ENCODE results near the gene HDLBP. TPM values are rescaled to one million over a fixed set of nuclear protein-coding genes. Genes with fewer than 3 reads are reported as not detected.

Gene HDLBP
- total and polyA plus RNA-seq, 2 experiments from 2014 or later, result 613 to 711 TPM

GRCh38 chr2:241188361-241189092 is 126.9 kb downstream of the HDLBP start, which contains the start of gene ANO7:
ANO7 (plus strand) TSS chr2:241188677; CDS start chr2:241190064, 1,387 bp downstream.
- no peak for TF ChIP-seq EZH2 (IDR thresholded peaks at IDR 0.05; ENCODE audit: insufficient read depth, poor library complexity, severe bottlenecking)
- no peak for TF ChIP-seq EZH2phosphoT487 (IDR thresholded peaks at IDR 0.05; ENCODE audit: insufficient read depth, low read depth)
- no peaks in the 10 kb centered on the region for H3F3A ChIP-seq (ENCODE audit: insufficient read depth)
- no peak within 1 kb of the TSS for H3K27ac ChIP-seq
- no peaks in the 10 kb centered on the region for H3K79me2 ChIP-seq (ENCODE audit: insufficient read depth)
- H3K36me3 ChIP-seq (ENCODE audit: low read depth), result peaks cover 2% of the 10 kb centered on the region; the same call in 1 of the 2 replicates
- no peak within 1 kb of the TSS for H3K9ac ChIP-seq
- no peak within 1 kb of the TSS for H2AFZ ChIP-seq
- no peak within 1 kb of the TSS for H3K4me3 ChIP-seq
- no peaks in the 10 kb centered on the region for H3K4me1 ChIP-seq (ENCODE audit: insufficient read depth)
- WGBS, 2 experiments (ENCODE audit: low coverage in 1 of 2, low lambda C conversion rate in 2 of 2, missing lambda C conversion rate in 2 of 2), result 60 to 66% methylated on average over 20 to 21 of the region's 21 CpGs
- H3K27me3 ChIP-seq (replicated peaks; ENCODE audit: insufficient read depth), result no peaks in the 10 kb centered on the region
- no peak for DNase-seq
- in situ Hi-C loops (cut with MboI), result no loop called here
- H3K9me2 ChIP-seq (ENCODE audit: insufficient read depth), result no peaks in the 10 kb centered on the region
- no peak within 1 kb of the TSS for H3K4me2 ChIP-seq (ENCODE audit: unreplicated experiment)
- no peaks in the 10 kb centered on the region for H3K9me3 ChIP-seq (ENCODE audit: low read depth)
- H4K20me1 ChIP-seq (ENCODE audit: insufficient read depth), result no peaks in the 10 kb centered on the region

DNA sequence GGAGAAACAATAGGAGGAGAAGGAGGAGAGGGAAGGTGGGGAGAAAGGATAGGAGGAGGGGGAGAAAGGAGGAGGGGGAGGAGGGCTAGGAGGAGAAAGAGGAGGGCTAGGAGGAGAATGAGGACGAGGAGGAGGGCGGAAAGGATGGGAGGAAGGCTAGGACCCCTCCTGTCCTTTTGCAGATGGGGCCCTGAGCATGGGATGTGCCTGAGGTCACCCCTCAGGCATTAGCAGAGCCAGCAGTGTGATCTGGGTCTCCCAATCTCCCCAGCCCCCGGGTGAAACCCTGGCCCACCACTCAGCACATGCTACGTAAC is 127.6 kb downstream of the HDLBP start:
- no peak overlapping the region for H3K4me3 ChIP-seq
- H3K79me2 ChIP-seq (ENCODE audit: insufficient read depth), result no peaks in the 10 kb centered on the region
- H3F3A ChIP-seq (ENCODE audit: insufficient read depth), result no peaks in the 10 kb centered on the region
- 37 to 60% methylated on average over 2 to 4 of the region's 4 CpGs for WGBS, 2 experiments (ENCODE audit: low coverage in 1 of 2, low lambda C conversion rate in 2 of 2, missing lambda C conversion rate in 2 of 2)
- no peaks in the 10 kb centered on the region for H3K27me3 ChIP-seq (replicated peaks; ENCODE audit: insufficient read depth)
- no peak overlapping the region for H2AFZ ChIP-seq
- no peak for TF ChIP-seq EZH2phosphoT487 (IDR thresholded peaks at IDR 0.05; ENCODE audit: insufficient read depth, low read depth)
- TF ChIP-seq EZH2 (IDR thresholded peaks at IDR 0.05; ENCODE audit: insufficient read depth, poor library complexity, severe bottlenecking), result no peak
- no peaks in the 10 kb centered on the region for H3K9me3 ChIP-seq (ENCODE audit: low read depth)
- H3K4me2 ChIP-seq (ENCODE audit: unreplicated experiment), result no peak overlapping the region
- no peaks in the 10 kb centered on the region for H3K4me1 ChIP-seq (ENCODE audit: insufficient read depth)
- H3K36me3 ChIP-seq (ENCODE audit: low read depth), result peaks cover 3% of the 10 kb centered on the region; the same call in 1 of the 2 replicates
- H3K27ac ChIP-seq, result no peak overlapping the region
- no peak overlapping the region for H3K9ac ChIP-seq
- in situ Hi-C loops (cut with MboI), result no loop called here
- no peak for DNase-seq
- H3K9me2 ChIP-seq (ENCODE audit: insufficient read depth), result no peaks in the 10 kb centered on the region
- no peaks in the 10 kb centered on the region for H4K20me1 ChIP-seq (ENCODE audit: insufficient read depth)

DNA sequence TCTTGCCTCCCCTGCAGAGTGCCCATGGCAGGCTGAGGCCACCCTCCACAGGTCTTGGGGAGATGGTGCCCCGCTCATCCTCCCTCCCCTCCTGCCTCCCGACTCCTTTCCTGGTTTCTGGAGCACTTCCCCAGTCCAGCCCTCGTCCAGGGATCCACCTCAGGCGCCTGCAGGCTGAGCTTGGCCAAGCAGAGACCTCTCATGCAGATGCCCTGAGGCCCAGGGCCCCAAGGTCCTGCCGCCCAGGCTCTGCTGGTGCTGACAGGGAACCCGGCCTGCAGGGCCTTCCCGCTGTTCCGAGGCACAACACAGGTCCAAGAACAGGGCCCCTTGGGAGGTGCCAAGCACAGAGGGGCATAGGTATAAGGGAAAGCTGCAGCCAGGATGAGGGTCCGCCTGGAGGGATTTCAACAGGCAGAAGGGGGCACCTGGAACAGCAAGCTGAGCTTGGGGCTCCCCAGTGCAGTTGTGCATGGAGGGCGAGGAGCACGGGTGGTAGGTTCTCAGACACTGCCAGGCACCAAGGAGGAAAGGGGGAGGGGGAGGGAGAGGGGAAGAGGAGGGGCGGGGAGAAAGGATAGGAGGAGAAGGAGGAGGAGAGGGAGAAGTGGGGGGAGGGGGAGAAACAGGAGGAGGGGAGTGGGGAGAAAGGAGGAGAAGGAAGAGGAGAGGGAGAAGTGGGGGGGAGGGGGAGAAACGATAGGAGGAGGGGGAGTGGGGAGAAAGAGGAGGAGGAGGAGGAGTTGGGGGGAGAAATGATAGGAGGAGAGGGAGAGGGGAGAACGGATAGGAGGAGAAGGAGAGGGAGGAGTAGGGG is 128.2 kb downstream of the HDLBP start:
- Histone ChIP-seq H3K9me2 (ENCODE audit: insufficient read depth) (no peaks in the 10 kb centered on the region), H4K20me1 (ENCODE audit: insufficient read depth) (no peaks in the 10 kb centered on the region), H3K79me2 (ENCODE audit: insufficient read depth) (no peaks in the 10 kb centered on the region), H3K9ac (no peak overlapping the region), H3K27me3 (replicated peaks; ENCODE audit: insufficient read depth) (no peaks in the 10 kb centered on the region), H3K27ac (no peak overlapping the region), H2AFZ (no peak overlapping the region), H3K36me3 (ENCODE audit: low read depth) (peaks cover 3% of the 10 kb centered on the region; the same call in 1 of the 2 replicates), H3K4me2 (ENCODE audit: unreplicated experiment) (no peak overlapping the region), H3K4me1 (ENCODE audit: insufficient read depth) (no peaks in the 10 kb centered on the region), H3K4me3 (no peak overlapping the region), H3F3A (ENCODE audit: insufficient read depth) (no peaks in the 10 kb centered on the region), H3K9me3 (ENCODE audit: low read depth) (no peaks in the 10 kb centered on the region)
- WGBS, 2 experiments (ENCODE audit: low coverage in 1 of 2, low lambda C conversion rate in 2 of 2, missing lambda C conversion rate in 2 of 2), result 50 to 51% methylated on average over 11 to 14 of the region's 14 CpGs
- no peak for TF ChIP-seq EZH2phosphoT487 (IDR thresholded peaks at IDR 0.05; ENCODE audit: insufficient read depth, low read depth)
- TF ChIP-seq EZH2 (IDR thresholded peaks at IDR 0.05; ENCODE audit: insufficient read depth, poor library complexity, severe bottlenecking), result no peak
- in situ Hi-C loops (cut with MboI), result no loop called here
- no peak for DNase-seq

DNA sequence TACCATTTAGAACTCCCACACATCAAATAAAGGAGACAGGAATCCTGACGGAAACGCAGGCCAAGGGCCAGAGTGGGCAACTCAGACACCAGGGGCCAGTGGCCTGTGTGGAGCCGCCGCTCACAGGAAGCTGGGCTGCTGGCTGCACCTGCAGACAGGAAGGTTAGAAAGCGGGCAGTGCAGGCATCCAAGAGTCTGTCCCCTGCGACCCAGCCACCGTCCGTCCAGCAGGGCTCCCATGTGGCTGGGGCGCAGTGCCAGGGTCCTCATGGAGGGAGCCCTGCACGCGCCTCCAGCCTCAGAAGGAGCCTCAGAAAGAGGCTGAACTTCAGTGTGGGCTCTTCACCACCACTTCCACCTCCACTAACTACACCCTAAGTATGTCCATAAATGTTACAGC is 129.5 kb downstream of the HDLBP start:
- Histone ChIP-seq H3K27me3 (replicated peaks; ENCODE audit: insufficient read depth) (no peaks in the 10 kb centered on the region), H2AFZ (no peak overlapping the region), H3K9me2 (ENCODE audit: insufficient read depth) (no peaks in the 10 kb centered on the region), H3F3A (ENCODE audit: insufficient read depth) (no peaks in the 10 kb centered on the region), H3K4me1 (ENCODE audit: insufficient read depth) (no peaks in the 10 kb centered on the region), H3K4me3 (no peak overlapping the region), H3K9ac (no peak overlapping the region), H3K36me3 (ENCODE audit: low read depth) (peaks cover 3% of the 10 kb centered on the region; the same call in 1 of the 2 replicates), H4K20me1 (ENCODE audit: insufficient read depth) (no peaks in the 10 kb centered on the region), H3K79me2 (ENCODE audit: insufficient read depth) (no peaks in the 10 kb centered on the region), H3K4me2 (ENCODE audit: unreplicated experiment) (no peak overlapping the region), H3K9me3 (ENCODE audit: low read depth) (no peaks in the 10 kb centered on the region), H3K27ac (no peak overlapping the region)
- DNase-seq, result no peak
- no peak for TF ChIP-seq EZH2phosphoT487 (IDR thresholded peaks at IDR 0.05; ENCODE audit: insufficient read depth, low read depth)
- in situ Hi-C loops (cut with MboI), result no loop called here
- 73 to 80% methylated on average over 11 of the region's 11 CpGs for WGBS, 2 experiments (ENCODE audit: low coverage in 1 of 2, low lambda C conversion rate in 2 of 2, missing lambda C conversion rate in 2 of 2)
